GM10248 (cell line): ENCODE measurements around the gene ENOX1.

Experiments
- CTCF ChIA-PET: fragments of 300-600 bp; sonication (Branson Sonifier 250); formaldehyde crosslinking; extraction: SDS; loops from one replicate; lab custom pipeline; 2021; ENCODE audit warnings: antibody characterized with exemption; lab: Yijun Ruan, JAX
- POLR2A ChIA-PET: fragments of 350-650 bp; sonication (Branson Sonifier 250); formaldehyde crosslinking; extraction: SDS; loops from one replicate; lab custom pipeline; 2020; ENCODE audit warnings: antibody characterized with exemption; lab: Yijun Ruan, JAX
- DNase-seq: peaks from one replicate; pipeline ENCODE4 v3.0.0; 2012; ENCODE audit errors: extremely low spot score
- CTCF ChIP-seq: IDR thresholded peaks from 2 replicates; pipeline ENCODE4 v1.5.1; 2012; ENCODE audit warnings: mild to moderate bottlenecking, low read depth; ENCODE audit errors: extremely low read depth, missing control alignments, control extremely low read depth

Gene ENOX1

GRCh38 chr13:43316946-43317353, 469.8 kb downstream of the ENOX1 start:
- CTCF ChIA-PET, result interaction anchor here (0.9 to 1.8 kb wide), 3 partner anchors 10 to 18 kb away, joined by 3 to 4 read pairs (median 4); no protein-coding TSS in a partner anchor
- no peak for TF ChIP-seq CTCF
- POLR2A ChIA-PET, result no interaction called here
- no peak for DNase-seq

- POLR2A ChIA-PET, result no interaction called here
- no peak for TF ChIP-seq CTCF
- no peak for DNase-seq
- CTCF ChIA-PET, result interaction anchor here (1.0 to 1.8 kb wide), 2 partner anchors 10 to 17 kb away, joined by 3 to 4 read pairs; no protein-coding TSS in a partner anchor
Observed at GRCh38 chr13:43316281-43316680, 470.5 kb downstream of the ENOX1 start.

- DNase-seq, result no peak
- POLR2A ChIA-PET, result no interaction called here
- TF ChIP-seq CTCF, result no peak
- CTCF ChIA-PET, result no interaction called here
Observed at GRCh38 chr13:43315522-43315921, 471.2 kb downstream of the ENOX1 start.

DNA sequence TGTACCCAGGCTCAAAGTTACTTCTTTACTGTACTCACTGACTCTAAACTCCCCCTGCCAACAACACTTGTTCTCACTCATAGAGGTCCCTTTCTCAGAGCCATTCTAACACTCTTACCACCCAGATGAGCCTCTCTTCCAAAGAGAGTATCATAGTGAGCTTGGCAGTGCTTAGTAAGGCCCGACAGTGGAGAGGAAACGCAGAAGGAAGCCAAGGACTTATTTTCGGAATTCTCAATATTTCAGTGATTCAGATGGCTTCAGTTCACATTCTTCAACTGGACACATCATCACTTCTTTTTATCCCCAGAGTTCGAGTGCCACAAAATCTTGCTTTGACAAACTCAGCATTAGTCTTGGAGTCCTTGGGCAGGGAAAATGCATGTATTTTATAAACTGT, 477.5 kb downstream of the ENOX1 start:
- no peak for TF ChIP-seq CTCF
- CTCF ChIA-PET, result no interaction called here
- POLR2A ChIA-PET, result no interaction called here
- DNase-seq, result no peak

DNA sequence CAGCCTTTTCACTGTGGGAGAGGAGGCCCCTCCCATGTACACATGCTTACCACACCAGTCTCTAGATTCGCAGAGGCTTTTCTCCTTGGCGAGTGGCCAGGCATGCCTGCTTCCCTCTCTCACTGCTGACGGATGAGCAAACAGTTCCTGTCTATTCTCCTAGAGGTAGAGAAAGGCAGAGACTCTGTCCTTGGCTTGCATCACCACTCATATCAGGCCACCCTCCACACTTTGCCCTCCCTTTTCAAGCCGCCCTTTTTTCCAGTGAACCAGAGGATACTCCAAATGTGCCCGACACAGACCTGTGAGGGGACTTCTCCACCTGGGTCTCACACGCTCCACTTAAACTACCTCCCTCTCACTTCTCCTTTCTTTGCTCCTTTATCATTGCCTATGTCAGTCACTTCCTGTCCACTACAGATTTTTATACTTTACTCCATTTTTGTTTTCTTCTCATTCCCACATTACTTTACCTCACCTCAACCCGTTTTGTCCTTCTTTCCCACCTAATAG, 478.8 kb downstream of the ENOX1 start:
- ChIA-PET CTCF (no interaction called here), POLR2A (no interaction called here)
- TF ChIP-seq CTCF, result no peak
- DNase-seq, result peak; percentile 59

GRCh38 chr13:43307221-43307920, 479.4 kb downstream of the ENOX1 start:
- no peak for DNase-seq
- ChIA-PET POLR2A (no interaction called here), CTCF (no interaction called here)
- TF ChIP-seq CTCF, result no peak

DNA sequence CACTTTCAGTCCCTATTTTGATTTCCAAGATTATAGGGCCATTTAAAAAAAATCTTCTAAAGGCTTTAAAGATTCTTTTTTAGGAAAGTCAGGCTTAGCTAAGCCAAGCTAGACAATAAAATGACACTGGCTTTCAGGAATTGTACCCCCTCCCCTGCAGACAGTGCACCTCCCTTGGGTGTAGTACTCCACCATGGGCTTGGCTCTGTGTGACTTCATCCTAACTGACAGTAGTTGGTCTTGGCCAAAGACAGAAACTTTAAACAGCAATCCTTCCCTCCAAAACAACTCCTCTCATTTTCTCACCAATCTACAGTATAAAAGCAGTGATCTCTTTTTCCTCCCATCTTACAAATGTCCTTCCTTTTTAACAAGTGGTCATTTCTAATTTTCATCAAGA, 480.4 kb downstream of the ENOX1 start:
- ChIA-PET POLR2A (no interaction called here), CTCF (interaction anchor here (0.9 kb wide), 1 partner anchor 498 kb away, joined by 3 read pairs; no protein-coding TSS in a partner anchor)
- no peak for DNase-seq
- TF ChIP-seq CTCF, result no peak
